Measurements from ENCODE around the gene C1orf232.

Gene C1orf232

DNA sequence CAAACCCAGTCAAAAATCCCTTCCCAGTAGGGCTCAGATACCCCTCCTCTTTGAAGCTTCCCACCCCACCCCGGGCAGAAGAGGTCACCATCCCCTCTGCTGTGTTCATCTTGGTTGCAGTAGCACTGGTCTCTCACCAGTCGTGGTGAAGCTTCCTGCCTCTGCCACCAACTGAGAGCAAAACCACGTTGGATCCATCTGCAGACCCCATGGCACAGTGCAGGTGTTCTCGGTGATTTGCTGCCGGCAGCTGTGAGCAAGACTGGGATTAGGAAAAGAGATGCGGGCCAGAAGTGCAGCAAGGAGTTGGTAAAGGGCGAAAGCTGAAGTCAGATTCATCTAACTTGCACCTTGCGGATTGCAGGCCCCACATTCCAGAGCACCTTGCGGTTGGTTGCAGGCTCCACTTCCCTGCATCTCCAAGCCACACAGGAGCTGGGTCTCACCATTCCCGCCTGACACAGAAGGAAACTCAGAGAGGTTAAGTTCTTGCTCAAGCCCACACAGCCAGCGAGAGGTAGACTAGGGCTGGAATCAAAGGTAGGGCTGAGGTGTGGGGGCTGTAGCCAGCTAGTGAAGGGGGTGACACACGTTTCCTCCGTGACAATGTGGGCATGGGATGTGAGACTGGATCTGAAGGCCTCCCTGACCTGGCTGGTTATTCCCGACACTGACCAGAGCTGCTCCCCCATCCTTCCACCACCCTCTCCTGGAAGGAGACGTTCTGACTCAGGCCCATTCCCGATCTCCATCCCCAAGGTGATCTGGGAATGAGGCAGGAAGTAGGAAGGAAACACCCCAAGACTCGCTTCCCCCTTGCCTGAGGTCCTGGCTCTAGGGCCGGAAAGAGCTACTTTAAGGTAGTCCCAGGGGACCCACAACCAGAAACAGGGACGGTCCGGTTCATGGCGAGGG, 13.1 kb downstream of the C1orf232 start:
- no peak for DNase-seq

DNA sequence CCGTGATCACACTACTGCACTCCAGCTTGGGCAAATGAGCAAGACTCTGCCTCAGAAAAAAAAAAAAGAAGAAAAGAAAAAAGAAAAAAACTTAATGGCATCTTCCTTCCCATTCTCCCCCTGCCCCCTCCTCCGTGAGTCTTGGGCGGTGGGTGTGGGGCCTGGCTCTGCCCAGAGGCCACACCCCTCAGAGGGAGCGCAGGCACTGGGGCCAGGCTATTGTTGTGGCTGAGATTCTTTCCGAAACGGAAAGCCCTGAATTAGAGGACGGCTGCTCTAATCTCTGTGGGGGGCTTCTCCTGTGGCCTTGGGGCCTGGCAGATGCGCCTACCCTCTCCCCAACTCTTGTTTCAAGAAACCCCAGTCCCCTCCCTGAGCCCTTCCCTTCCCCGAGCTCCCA, 14.0 kb downstream of the C1orf232 start:
- no peak for DNase-seq

DNA sequence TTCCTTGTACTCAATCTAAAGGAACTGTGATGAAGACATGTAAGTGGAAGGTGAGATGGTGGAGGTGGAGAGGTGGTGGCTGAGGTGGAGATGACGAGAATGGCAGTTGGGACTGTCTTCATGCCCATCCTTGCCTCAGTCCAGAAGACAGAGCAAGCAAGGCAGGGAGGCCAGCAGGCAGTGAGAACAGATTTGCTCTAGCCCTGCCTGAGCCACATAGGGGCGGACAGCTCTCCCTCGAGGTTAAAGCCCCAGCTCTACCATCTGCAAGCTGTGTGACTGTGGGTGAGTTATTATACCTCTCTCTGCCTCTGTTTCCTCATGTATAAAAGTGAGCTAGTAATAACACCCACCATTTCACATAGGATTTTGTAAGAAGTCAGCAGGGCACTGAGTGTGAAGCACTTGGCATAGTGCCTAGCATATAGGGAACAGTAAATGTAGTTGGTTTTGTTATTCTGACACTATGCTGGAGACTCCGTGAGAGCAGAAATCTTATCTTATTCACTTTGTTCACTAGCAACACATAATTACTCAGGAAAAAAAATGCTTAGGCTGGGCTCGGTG, 14.7 kb downstream of the C1orf232 start:
- no peak for DNase-seq

DNA sequence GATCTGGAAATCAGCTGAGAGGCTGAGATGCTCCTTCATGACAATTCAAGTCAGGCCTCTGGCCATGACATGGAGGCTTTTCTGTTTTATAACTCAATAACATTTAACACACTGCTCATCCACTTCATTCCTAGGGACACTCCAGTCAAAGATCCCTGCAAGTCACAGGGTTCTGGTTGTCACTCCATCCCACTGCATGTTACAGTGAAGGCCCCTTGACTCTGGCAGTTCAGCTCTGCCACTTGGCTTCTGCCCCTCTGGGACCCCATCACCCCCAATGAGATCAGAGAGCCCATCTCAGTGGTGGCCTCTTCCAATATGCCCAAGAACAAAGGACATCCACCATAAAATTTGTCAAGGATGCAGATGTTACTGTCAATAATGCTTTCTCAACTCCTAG, 19.9 kb downstream of the C1orf232 start:
- DNase-seq = no peak

DNA sequence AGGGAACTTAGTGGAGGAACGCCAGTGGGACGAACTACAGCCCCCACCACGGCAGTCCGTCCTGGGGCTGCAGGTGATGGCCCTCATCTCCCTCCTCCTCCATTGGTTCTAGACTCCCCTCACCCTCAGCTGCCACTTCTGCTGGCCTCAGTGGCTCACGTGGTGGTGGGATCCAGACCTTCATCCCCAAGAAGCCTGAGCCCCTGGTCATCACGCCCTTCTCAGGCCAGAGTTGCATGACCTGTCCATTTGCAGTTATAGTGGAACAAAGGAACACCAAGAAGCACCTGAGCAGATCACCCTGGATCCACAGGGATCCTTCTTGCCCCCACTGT, 22.8 kb downstream of the C1orf232 start:
- DNase-seq = no peak

DNA sequence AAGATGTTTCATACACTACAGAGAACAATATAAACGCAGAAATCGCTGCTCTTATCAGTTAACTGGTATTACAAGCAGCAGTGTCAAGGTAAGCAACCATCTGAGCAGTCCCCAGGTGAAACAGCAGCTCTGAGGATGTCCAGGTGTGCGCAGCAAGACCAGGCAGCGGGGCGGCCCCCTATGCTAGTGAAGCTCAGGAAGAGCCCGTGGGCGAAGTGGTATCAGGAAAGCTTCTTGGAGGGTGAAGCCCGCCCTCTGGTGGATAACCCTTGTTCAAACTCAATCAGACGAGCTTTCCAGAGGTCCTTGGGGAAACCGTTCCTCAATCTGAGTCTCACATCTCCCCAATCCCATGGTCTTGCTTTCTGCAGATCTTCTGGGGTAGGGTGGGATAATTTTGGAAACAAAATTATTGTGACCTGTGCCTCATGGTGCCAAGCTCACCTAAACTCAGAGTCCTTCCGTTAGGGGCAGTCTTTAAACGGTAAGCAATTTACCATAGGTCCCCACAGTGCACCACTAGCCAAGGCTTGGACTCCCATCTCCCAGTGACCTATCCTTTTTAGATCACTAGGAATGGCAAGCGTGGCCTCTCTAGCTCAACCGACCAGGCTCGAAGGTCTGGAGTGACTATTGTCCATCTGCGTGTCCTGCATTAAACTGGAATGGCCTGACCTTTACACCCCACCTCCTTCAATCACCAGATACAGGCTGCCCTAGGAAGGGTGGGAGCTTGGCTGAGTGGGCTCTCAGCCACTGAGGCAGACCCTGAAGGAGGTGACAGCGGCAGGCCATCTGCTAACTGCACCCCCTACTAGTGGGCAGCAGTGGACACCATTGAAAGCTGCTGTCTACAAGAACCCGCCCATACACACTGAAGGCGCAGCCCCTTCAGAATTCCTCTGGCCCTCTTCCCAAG, 23.5 kb downstream of the C1orf232 start:
- peak; percentile 60 for DNase-seq

DNA sequence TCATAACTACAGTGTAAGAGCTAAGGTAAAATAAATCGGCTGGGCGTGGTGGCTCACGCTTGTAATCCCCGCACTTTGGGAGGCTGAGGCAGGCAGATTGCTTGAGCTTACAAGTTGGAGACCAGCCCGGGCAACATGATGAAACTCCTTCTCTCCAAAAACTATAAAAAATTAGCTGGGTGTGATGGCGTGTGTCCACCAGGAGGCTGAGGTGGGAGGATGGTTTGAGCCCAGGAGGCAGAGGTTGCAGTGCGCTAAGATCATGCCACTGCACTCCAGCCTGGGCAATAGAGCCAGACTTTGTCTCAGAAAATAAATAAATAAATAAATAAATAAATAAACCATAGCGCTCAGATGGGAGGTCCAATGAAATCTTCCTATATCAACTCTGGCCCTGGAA, 26.6 kb downstream of the C1orf232 start:
- DNase-seq = no peak

DNA sequence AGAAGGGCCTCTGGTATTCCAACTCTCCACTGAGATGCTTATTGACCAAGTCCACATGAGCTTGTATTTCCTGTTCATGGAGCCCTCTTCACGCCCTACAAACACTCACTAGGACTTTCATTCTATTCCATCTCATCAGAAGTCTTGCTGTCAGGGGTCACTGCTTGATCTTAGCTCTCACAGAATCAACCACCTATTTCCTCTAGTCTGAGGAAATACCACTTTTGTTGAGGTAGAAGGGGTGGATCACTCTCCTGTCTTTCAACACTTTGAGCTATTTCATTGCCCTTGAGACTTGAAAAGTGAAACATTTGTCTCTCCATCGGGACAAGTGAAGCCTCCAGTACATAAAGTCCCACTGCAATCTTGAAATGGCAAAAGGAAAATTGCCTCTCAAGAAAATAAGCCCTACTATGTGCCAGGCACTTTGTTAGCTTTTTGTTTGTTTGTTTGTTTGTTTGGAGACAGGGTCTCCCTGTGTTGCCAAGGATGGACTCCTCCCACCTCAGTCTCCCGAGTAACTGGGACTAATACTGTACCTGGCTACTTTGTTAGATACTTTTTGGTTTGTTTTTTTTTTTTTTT, 29.7 kb downstream of the C1orf232 start:
- no peak for DNase-seq

DNA sequence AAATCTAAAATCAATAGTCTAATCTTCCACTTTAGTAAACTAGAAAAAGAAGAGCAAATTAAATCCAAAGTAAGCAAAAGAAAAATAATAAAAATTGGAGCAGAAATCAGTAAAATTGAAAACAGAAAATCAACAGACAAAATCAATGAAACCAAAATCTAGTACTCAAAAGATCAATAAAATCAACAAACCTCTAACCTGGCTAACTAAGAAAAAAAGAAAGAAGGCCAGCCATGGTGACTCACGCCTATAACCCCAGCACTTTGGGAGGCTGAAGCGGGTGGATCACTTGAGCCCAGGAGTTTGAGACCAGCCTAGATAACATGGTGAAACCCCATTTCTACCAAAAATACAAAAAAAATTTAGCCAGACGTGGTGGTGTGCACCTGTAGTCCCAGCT, 34.3 kb downstream of the C1orf232 start:
- no peak for DNase-seq

DNA sequence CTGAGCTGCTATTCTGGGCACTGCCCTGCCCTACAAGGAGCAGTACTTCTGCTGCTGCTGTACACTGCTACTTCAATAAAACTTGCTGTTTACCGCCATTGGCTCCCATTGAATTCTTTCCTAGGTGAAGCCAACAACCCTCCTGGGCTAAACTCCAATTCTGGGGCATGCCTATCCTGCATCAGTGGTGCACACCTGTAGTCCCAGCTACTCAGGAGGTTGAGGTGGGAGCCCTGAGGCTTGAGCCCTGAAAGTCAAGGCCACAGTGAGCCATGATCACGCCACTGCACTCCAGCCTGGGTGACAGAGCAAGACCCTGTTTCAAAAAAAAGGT, 36.0 kb downstream of the C1orf232 start:
- DNase-seq = no peak

DNA sequence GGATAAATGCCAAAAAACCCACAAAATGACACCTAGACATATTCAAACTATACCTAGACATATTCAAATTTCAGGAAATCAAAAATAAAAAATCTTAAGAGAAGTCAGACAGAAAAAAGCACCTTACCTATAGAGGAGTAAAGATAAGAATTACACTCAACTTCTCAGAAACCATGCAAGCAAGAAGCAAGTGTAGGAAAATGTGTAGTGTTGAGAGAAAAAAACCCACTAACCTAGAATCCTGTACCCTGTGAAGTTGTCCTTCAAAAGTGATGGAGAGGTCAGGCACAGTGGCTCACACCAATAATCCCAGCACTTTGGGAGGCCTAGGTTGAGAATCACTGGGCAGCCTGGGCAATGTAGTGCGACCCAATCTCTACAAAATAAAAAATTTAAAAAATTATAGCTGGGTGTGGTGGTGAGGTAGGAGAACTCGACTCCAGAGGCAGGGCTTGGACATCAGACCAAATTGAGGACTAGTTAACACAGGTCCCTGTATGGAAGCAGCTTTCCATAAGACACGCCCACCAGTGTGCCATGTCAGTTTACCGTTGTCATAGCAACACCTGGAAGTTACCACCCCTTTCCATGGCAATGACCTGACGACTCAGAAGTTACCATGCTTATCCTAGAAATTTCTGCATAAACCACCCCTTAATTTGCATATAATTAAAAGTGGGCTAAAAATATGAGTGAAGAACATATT, 36.5 kb downstream of the C1orf232 start:
- no peak for DNase-seq

DNA sequence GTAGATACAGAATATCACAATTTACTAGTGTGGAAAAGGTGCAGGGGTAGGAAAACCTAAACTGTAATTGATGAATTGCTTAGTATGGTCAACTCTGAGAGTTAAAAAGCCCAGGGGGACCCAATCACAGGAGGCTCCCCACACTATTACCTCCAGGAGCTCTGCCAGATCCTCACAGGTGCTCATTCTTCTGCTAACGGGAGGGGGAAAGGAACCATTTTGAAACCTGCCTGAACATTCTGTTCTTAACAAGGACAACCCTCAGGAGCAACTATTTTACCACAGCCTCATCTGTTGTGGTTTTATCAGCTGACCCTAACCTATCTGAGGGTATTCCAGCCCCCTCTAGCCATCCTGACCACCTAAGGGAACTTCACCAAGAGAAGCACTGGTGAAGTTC, 38.1 kb downstream of the C1orf232 start:
- no peak for DNase-seq

DNA sequence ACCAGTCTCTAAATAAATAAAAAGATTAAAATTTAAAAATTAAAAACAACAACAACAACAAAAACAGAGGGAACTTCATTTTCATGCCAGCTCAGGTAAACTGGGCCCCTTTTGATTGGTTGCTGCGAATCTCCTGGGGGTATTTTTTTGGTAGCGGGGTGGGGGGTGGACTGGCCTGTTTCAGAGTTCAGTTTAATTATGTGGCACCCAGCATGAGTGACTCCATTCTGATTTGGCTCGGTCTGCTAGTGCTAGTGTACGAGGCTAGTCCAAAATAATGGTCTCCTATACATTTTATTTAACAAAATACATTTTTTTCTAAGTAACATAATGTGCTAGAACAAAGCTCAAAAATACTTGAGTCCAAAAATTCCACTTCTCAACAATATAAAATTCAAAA, 39.0 kb downstream of the C1orf232 start:
- no peak for DNase-seq

DNA sequence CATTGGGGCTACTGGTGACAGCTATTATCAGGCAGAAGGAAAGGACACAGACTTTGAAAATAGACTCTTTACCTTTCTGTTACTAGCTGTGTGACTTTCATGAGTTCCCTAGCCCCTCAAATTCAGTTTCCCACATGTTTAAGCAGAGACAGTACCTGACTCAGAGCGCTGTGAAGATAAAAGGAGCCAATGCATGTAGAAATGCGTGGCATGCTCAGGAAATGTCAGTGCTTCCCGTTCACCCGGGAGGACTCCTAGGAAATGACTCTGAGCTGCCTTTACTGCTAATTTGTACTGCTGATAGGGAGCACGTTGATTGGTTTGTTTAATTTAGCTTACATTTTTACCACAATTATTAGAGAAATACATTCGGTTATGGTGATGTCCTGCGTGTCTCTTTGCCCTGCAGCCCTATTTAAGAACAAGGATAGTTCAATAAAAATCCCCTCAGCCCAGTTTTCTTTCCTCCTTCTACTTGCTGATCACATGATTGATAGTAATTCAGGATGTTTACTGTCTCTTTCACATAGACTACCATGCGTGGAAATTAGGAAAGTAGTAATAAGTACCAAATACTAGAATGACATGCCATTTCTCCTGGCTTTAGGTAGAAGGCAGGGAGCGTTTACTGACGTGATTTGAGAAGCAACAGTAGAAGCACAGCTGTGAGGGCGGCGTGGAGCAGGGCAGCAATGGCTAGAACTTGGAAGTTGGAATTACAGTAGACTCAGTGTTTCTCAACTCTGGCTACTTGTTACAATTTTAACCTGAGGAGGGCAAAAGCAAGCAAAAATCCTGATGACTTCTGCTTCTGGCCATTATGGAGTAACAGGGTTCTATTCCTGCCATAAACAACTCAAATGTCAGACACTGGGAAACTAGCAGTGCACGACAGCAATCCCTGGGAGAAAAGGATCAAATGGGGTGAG, 41.3 kb downstream of the C1orf232 start:
- DNase-seq = no peak

DNA sequence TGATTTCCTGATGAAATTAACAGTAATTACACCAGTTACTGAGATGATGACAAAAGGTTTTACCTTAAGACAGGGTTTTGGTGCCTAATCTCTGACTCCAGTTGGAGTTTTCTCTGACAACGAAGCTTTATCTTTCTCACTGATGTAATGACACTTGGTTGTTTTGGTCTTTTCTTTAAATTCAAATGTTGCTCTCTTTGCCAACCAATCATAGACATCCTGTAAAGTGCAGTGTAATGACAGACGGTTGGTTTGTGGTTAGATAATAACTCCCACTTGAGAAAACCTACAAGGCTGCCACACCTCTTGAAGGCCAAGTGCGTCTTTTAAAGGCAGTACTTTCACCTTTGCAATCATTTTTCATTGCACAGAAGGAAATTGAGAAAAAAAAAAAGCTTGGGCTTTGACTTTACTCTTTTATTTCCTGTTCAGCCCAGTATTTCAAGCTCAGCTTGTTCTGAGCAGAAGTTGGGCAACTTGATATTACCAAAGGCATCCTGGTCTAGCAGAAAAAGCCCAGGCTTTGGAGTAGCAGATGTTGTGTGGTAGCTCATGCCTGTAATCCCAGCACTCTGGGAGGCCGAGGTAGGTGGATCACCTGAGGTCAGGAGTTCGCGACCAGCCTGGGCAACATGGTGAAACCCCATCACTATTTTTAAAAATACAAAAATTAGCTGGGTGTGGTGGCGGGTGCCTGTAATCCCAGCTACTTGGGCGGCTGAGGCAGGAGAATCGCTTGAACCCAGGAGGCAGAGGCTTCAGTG, 42.3 kb downstream of the C1orf232 start:
- no peak for DNase-seq

DNA sequence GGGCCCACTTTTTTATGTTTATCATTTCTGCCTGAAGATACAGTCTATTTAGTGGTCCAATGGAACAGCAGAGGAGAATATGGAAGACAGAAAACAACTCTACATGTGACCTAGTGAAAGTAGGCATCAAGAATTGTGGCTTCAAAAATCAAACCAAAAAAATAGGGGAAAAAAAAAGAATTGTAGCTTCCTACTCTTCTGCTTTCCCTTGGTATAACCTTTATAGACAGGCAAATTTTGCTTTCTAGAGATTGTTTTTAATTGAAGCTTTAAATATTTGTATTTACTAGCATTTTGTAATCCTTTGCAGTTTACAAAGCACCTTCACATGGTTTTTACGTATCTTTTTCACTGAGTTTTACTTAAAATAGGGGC, 42.8 kb downstream of the C1orf232 start:
- DNase-seq = no peak

DNA sequence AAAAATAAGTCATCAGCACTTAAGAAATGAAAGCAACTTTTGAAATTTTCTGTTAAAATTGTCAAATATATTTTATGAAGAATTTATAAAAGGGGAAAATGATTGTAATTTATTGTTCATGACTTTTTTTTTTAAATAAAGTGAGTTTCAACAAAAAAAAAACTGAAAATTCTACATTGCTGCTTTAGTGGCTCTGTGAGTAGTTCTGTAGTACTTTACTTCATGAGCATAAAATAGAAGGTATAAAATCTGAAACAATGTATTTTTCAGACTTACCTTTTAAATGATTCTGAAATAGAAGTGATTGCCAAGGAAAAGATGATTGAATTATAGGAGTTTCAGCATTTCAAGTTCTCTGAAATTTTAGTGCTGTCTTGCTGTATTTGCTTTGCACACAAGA, 43.4 kb downstream of the C1orf232 start:
- no peak for DNase-seq

DNA sequence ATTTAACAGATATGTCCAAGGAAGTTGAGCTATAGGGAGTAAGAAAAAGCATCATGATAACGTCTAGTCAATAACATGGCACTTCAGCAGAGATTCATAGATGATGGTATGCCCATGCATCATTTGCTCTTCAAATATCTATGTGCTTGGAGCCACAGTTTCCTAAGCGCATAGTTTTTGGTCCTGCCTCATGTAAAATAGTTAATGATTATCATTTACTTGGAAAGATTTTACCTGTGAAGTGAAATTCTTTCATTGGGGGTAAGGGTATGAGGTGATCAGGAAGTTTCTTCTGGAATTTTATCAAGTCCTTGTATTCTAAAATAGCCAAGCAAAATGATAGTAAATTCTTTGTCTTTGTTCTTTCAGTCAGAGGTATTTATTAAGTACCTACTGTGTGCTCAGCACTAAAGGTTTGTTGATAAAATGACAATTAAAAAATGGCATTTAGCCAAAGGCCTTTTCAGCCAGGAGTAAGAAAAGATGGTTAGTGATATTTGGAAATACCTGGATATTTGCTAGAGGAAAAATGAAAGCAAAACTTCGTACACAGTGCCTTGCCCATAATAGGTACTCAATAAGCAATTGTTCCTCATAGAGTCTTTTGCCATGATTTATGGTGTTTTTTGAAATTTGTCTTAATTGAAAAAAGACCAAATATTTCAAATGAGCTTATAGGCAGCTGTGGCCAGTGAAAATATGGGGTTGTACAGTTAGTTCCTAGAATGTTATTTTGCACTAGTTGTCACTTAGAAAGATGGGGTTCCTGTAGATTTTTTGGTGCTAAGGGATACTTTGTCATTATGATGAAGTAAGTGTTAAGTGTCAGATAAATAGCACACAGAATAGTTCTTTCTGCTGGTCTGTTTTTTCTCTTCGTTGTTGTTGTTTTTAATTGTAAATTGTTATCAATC, 44.1 kb downstream of the C1orf232 start:
- DNase-seq = no peak
